ENCODE data around the gene INO80E.
"Not testable (repeated sequence)": the region's sequence is repeated elsewhere in the genome, so short reads cannot be mapped to it uniquely, and the experiment has no call there.

INO80E gene, protein sequence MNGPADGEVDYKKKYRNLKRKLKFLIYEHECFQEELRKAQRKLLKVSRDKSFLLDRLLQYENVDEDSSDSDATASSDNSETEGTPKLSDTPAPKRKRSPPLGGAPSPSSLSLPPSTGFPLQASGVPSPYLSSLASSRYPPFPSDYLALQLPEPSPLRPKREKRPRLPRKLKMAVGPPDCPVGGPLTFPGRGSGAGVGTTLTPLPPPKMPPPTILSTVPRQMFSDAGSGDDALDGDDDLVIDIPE

DNA sequence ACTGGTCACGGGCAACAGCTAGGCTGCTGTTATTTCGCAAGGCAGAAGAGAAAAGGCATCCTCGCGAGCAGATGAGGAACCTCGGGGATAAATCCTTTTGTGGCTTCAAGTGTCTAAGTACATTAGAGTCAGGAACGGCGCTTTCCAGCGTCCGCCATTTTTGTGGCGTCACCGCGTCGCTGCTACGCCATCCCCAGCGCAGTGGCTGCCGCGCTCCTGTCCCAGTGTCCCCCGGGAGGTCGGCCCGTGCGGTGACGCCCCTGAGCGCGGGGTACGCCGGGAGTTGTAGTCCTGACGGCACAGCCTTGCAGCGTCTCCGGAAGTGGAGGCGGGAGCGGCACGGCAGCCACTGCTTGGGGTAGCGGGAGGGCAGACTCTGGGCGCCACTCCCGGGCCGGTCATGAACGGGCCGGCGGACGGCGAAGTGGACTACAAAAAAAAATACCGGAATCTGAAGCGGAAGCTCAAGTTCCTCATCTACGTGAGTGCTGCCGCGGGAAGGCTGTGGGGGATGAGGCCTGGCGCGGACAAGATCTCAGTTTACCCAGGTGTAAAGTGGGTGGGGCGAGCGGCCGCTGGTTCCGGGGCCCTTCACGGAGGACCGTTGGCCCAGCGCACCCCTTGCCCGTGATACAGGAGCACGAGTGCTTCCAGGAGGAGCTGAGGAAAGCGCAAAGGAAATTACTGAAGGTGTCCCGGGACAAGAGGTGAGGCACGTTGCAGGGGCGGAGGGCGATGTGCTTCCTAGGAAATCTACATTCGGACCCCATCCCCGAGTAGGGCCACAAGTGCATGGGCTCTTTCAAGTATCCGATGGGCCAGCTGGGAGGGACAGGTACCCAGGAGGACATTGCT lies at the start of gene INO80E:
Gene INO80E (plus strand): TSS at position 331 of the 855 bp plus-strand sequence. CDS start 70 bp downstream, at position 401.
- peak; percentile 98 for DNase-seq

DNA sequence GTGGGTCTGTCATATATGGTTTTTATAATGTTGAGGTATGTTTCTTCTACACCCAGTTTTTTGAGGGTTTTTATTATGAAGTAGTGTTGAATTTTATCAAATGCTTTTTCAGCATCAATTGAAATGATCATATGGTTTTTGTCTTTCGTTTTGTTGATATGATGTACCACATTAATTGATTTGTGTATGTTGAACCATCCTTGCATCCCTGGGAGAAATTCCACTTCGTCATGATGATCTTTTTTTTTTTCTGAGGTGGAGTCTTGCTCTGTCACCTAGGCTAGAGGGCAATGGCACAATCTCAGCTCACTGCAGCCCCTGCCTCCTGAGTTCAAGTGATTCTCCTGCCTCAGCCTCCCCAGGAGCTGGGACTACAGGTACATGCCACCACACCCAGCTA lies 48.1 kb upstream of the INO80E start:
- DNase-seq: no peak

DNA sequence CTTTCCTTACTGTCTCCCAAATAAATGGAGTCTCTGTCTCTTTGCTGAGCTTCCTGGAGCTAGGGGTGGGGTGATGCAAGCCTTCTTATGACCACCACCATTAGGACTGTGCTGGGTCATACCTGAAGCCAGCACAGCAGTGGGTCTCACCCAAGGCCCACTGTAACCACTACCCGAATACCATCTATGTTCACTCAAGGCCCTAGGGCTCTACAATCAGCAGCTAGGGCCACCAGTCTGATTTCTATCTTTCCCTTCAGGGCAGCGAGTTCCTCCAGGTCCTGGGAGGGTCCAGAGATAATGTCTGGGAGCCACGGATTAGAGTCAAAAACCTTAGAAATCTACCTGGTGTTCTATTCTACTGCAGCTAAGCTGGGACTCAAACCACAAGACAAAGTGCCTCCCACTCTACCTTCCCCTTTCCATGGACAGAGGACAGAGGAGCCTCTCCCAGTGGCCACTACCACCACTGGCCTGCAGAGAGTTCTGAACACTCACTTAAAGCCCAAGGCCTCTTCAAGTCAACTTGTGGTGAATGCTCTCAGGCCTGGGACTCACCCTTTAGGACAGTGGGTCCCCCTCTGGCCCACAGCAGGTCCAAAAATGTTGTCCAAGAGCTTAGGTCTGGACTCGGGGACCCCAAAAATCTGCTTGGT lies 45.1 kb upstream of the INO80E start:
- no peak for DNase-seq

DNA sequence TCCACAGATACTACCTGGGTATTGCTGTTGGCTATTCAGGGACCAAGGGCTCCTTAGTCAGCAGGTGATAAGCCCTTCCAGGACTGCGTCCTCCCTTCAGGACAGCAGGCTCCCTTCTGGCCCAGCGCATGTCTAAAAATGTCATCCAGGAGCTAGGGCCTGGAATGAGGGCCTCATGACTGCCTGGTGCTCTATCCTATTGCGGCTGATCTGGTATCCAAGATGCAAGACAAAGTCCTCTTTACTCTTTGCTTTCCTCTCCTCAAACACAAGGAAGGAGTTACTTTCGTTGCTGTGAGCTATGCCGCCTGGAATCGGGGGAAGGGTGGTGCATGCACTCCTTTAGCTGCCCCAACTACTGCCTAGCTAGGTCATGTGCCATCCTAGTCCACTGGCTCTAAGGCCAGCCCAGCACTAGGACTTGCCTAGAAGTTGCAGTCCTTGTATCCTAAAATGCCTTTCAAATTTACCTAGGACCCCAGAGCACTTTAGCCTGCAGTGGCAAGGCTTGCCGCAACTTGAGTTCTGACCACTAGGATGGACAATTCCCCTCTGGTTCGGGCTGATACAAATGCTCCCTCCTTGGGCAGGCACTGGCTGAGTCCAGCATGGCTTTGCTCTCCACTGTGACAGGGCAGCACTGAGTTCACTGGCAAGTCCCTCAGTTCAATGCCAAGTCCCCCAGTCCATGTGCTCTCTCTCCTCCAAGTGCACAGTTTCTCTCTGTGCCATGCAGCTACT lies 44.2 kb upstream of the INO80E start:
- DNase-seq: no peak

DNA sequence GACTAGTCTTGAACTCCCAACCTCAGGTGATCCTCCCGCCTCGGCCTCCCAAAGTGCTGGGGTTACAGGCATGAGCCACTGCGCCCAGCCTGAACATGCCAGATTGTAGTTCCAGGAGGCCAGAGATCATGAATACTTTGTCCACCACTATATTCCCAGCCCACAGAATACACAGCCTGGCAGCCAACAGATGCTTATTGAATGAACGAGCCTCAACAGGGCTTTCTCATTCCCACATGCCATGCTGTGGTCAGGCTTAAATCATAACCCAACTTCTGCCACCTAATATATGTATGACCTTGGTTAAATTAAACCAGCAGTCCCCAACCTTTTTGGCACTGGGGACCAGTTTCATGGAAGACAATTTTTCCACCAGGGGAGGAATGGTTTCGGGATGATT lies 37.3 kb upstream of the INO80E start:
- no peak for DNase-seq

DNA sequence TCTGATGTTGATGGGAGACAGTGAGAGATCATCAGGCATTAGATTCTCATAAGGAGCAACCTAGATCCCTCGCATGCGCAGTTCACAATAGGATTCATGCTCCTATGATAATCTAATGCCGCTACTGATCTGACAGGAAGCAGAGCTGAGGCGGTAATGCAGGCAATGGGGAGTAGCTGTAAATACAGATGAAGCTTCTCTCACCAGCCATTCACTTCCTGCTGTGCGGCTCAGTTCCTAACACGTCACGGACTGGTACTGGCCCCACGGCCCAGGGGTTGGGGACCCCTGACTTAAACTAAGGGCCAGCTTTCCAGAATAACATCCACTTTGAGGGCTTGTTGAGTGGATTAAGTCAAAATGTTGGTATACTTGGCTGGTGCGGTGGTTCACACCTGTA lies 36.7 kb upstream of the INO80E start:
- DNase-seq: no peak

DNA sequence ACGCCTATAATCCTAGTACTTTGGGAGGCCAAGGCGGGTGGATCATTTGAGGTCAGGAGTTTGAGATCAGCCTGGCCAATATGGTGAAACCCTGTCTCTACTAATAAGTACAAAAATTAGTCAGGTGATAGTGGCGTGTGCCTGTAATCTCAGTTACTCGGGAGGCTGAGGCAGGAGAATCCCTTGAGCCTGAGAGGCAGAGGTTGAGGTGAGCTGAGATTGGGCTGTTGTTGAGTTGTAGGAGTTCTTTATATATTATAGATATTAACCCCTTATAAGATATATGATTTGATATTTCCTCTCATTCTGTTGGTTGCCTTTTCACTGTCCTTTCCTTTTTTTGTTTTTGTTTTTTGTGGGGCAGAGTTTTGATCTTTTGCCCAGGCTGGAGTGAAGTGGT lies 36.2 kb upstream of the INO80E start:
- not testable (repeated sequence) for DNase-seq

DNA sequence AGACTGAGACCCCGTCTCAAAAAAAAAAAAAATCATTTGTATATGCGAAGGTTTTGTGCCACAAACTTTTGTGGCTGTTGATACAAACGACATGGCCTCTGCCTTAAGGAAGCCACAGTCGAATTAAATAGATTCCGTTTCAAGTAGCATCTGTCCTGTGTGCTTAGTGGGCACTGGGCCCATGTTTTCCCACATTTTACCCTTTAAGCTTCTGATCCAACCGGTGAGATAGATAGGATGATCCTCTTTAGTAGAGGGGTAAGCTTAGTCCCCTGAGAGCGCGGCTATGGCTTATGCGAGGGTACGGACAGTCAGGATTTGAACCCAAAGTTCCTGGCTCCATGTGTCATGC lies 34.9 kb upstream of the INO80E start:
- no peak for DNase-seq

DNA sequence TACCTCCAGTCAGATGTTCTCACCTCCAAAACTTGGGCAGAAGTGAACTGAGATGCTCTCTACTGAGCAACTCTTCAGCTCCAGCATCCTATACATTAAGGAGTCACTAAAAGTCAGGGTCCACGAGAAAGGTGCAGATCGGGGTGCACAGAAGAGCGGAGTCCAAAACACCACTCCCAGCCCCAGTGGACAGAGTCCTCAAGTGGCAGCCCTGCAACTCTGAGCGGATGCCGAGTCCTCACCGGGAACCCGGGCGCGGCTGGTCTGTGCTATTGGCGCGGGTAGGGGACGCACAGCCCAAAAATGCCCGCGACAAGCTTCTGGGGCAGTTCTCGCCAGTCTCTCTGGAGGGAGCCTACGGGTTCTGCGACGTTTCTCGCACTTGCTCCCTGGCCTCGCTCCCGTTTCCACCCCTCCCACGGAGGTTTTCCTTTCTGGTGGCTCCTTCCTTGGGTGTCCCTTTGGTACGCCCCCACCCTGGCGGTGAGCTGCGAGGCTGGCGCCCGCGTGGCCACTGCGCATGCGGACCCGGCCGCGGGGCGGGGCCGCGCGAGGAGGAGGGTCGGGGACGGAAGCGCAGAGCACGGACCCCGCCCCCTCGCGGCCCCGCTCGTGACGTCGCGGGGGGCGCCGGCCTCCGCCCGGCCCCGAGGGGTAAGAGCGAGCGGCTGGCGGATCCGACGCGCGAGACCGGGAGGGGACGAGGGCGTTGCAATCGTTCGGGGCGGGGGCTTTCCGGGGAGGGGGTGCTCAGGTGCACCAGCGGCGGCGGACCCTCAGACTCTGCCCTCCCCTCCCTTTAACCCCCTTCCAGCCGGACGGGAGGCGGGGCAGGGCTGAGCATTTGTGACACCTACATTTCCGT lies 34.3 kb upstream of the INO80E start, which contains the start of gene TMEM219:
Gene TMEM219 (plus strand): TSS at position 601 of the 865 bp plus-strand sequence. CDS start 1,065 bp downstream, outside the sequence.
- peak; percentile 96 for DNase-seq

DNA sequence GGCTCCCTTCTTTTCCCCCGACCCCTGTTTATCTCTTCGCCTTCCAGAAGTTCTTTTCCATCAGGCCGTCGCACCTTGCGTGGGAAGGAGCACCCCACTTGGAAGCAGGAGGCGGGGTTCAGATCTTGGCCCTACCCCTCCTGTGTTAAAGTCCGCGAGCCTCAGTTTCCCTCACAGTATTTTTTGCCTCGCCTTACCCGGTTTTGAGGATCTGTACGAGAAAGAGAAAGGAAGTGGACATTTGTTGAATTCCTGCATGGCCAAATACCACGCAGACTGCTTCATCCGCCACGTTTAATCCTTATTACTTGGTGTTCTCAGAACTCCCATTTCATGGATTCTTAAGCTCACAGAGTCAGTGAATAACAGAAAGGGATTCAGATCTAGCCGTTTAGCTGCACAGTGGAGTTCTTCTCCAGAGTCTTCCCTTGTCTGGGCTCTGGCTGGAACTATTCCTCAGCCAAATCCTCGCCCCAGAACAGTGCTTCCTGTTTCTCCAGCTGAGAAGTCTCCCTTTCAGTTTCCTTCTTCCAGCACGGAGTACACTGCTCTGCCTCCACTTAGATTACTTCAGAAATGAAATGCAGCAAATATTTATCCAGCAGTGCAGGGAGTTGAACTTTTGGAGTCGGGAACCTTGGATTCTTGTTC lies 33.6 kb upstream of the INO80E start:
- DNase-seq: no peak

DNA sequence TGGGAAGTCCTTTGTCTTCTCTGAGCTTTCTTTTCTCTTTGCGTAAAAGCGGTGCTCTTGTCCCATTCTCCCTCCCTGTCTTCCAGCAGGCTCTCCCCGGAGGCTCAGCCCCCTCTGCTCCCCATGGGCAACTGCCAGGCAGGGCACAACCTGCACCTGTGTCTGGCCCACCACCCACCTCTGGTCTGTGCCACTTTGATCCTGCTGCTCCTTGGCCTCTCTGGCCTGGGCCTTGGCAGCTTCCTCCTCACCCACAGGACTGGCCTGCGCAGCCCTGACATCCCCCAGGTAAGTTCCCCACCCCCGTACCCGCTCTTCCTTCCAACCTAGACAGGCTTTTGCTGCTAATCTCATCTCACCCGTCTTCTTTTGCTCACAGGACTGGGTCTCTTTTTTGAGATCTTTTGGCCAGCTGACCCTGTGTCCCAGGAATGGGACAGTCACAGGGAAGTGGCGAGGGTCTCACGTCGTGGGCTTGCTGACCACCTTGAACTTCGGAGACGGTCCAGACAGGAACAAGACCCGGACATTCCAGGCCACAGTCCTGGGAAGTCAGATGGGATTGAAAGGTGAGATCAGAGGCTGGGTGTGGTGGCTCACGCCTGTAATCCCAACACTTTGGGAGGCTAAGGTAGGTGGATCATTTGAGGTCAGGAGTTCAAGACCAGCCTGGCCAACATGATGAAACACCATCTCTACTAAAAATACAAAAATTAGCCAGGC lies 32.9 kb upstream of the INO80E start:
- DNase-seq: no peak

DNA sequence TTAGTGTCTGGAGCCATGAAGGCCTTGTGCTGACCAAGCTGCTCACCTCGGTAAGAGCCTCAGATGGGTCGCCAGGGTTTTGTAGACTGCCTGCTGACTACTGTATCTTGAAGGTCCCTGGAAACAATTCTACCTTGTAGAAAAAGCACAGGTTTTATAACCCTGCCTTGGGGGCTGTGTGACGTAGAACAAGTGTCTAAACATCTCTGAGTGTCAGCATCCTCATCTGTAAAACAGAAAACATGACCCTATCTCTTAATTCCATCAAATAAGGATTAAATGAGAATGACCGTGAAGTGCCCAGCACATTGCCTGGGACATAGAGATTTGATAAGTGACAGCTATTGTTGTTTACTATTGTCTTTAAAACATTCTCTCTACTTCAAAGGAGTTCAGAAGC lies 27.8 kb upstream of the INO80E start:
- no peak for DNase-seq

DNA sequence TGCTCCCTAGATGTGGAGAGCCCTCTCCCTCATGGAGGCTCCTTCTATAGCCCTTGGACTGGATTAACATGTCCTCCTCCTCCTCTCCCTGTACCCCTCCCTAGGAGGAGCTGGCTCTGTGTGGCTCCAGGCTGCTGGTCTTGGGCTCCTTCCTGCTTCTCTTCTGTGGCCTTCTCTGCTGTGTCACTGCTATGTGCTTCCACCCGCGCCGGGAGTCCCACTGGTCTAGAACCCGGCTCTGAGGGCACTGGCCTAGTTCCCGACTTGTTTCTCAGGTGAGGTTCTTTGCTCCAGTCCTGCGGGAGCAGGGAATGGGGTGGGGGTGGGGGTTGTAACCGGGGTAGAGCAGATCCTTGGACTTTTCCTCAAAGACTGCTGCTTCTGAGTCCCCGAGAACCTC lies 24.7 kb upstream of the INO80E start:
- no peak for DNase-seq

DNA sequence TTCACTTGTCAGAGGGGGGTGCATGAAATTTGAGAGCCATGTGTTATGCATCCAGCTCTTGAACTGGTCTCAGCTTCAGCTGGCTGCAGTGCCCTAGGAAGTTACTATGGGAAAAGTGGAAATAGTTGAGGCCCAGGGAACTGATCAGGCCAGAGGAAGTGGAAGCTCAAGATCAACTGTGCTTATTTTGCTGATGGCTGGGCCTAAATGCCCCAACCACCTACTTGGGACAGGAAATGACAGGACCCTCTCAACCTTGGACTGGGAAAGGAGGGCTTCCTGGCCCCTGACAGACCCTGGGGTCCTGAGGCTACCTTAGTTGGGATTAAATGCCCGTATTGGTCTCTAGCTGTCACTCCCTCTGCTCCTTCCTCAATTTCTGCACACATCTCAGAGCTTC lies 23.5 kb upstream of the INO80E start:
- no peak for DNase-seq

DNA sequence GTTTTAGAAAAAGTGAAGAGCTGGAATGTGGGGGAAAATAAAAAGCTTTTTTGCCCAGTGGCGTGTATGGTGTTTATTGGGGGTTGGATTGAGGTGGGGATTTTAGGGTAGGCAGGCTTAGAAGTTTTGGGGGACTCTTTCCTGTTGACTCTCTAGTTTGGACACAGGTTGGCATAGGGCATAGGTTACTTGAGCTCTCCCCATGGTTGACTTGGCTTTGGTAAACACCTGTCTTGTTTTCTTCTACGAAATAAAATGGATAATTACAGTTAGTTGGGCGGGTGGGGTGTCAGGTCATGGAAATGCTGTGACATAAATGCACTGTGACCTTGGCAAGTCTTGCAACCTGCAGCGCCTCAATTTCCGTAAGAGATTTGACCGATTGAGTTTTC lies 23.1 kb upstream of the INO80E start:
- peak; percentile 21 for DNase-seq

DNA sequence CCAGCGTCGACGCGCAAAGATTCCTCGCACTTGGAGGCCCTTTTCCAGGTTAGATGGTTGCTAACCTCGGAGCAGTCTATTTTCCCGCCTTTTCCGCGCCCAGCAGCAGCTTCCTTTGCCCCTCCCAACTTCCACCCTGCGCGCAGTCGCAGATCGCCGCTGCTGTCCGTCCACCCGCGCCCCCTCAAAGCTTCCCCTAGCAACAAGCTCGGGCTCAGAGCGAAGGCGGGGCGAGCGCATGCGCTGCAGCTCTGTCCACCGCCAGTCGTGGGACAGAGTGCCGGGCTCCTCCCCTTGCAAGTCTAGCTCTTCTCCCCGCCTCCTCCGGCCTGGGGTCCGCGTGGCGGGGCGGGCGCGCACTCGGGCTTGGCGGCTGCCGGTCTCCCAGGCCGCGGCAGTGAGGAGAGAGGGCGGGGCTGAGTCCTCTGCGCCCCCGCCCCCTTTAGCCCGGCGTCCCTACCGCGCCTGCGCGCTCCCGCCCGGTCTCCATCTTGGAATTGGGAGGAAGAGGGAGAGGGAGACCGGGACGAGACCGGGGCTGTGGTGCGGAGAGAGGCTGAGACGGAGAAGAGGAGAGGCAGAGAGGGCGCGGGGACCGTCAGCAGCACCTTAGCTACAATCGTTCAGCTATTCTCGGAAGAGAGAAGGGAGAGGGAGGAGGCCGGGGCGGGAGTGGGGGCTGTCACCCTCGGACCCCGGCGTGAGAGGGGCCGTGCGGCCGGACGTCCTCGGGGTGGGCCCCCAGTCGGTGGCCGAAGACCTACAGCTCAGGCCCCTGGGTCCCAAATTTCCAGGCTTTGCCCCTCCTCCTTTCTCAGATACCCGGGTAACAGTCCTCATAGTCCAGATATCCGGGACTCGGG lies 22.4 kb upstream of the INO80E start, which contains the start of gene TAOK2:
Gene TAOK2 (plus strand): TSS at position 485 of the 863 bp plus-strand sequence. CDS start 3,905 bp downstream, outside the sequence.
- DNase-seq: peak; percentile 98

DNA sequence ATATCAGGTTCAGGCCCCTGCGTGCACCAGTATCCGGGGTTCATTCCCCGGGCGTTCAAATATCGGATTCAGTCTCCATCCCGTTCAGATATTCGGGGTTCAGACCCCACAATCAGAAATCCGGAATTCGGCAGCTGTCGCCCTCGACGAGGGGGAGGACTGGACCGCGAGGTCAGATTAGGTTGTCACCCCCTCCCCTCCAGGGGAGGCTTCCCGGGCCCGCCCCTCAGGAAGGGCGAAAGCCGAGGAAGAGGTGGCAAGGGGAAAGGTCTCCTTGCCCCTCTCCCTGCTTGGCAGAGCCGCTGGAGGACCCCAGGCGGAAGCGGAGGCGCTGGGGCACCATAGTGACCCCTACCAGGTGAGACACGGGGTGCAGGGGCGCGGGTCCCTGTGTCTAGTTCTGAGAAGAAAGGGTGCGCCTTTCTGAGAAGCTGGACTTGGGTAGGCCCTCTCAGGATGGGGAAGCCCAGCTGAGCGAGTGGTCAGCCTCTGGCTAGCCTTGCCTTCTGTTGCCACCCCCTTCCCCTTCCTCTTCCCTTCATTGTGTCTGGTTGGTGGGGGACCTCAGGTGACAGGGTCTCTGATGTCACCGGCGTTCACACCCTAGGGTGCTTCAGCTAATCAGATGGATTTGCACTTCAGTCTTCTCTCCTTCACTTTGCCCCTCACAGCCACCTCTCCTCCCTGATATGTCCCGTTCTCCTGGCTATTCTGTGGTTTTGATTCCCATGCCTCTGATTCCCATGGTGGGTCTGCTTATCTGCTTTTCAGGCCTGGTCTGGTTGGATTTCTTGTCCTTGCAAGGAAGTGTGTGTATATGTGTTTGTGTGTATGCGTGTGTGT lies 21.5 kb upstream of the INO80E start:
- peak; percentile 33 for DNase-seq

DNA sequence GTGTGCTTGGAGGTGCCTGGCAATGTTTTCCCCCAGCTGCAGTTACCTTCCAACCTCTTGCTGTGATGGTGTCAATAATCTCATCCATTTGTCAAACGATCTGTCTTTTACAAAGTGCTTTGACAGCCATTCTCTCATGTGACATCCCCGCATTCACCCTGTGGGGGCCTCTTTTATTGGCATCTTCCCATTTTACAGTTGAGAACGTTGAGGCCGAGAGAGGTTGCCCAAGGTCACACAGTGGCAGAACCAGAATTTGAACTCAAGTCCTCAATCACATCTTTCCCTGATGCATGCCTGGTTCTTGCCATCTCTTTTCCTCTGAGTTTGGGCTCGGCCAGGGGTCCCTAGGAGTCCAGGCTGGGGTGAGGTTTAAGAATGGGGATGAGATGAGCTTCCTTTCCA lies 20.9 kb upstream of the INO80E start:
- no peak for DNase-seq
